Esophagus mucosa (tissue), 1 donor: ENCODE results near the gene HIPK3. TPM values are rescaled to one million over a fixed set of nuclear protein-coding genes. Genes with fewer than 3 reads are reported as not detected.
"Not testable (repeated sequence)": the region's sequence is repeated elsewhere in the genome, so short reads cannot be mapped to it uniquely, and the experiment has no call there.

Experiments used
- ATAC-seq: fragments of 200-7000 bp; cut with Tn5 transposase; one replicate; pipeline ENCODE4 v1.9.1; 2020
- total RNA-seq: library from RNA; stranded (reverse); gene quantifications from one replicate; pipeline ENCODE4 v1.2.4, GENCODE V29; 2023
- donor health status: DM: yes; HTN: yes; CAD: no.

The HIPK3 gene
- total RNA-seq, 1 donor from 2014 or later, result 61.4 TPM

GRCh38 chr11:33259869-33260268 is 2.7 kb downstream of the HIPK3 start:
- no peak for ATAC-seq

GRCh38 chr11:33261350-33261749 is 4.2 kb downstream of the HIPK3 start:
- ATAC-seq, result not testable (repeated sequence)

GRCh38 chr11:33262011-33262645 is 4.9 kb downstream of the HIPK3 start:
- no peak for ATAC-seq

- ATAC-seq, result no peak
These were observed 6.4 kb downstream of the HIPK3 start for GRCh38 chr11:33263549-33263948.

GRCh38 chr11:33264926-33265325 is 7.7 kb downstream of the HIPK3 start:
- ATAC-seq, result no peak

GRCh38 chr11:33266393-33267215 is 9.4 kb downstream of the HIPK3 start:
- no peak for ATAC-seq

GRCh38 chr11:33268945-33269540 is 11.9 kb downstream of the HIPK3 start:
- ATAC-seq, result no peak

- ATAC-seq, result no peak
These were observed 12.6 kb downstream of the HIPK3 start for GRCh38 chr11:33269822-33270221.

GRCh38 chr11:33271059-33271458 is 13.9 kb downstream of the HIPK3 start:
- no peak for ATAC-seq

- no peak for ATAC-seq
These were observed 15.3 kb downstream of the HIPK3 start for GRCh38 chr11:33272338-33273107.

- no peak for ATAC-seq
These were observed 16.5 kb downstream of the HIPK3 start for GRCh38 chr11:33273656-33274055.

- ATAC-seq, result no peak
These were observed 23.2 kb downstream of the HIPK3 start for GRCh38 chr11:33280411-33280810.

GRCh38 chr11:33281758-33282157 is 24.6 kb downstream of the HIPK3 start:
- no peak for ATAC-seq

- ATAC-seq, result no peak
These were observed 27.6 kb downstream of the HIPK3 start for GRCh38 chr11:33284818-33285217.

GRCh38 chr11:33290319-33290718 is 33.1 kb downstream of the HIPK3 start:
- ATAC-seq, result no peak

- no peak for ATAC-seq
These were observed 34.0 kb downstream of the HIPK3 start for GRCh38 chr11:33291004-33291777.

- ATAC-seq, result no peak
These were observed 35.1 kb downstream of the HIPK3 start for GRCh38 chr11:33292311-33292710.

GRCh38 chr11:33294224-33294623 is 37.0 kb downstream of the HIPK3 start:
- no peak for ATAC-seq

GRCh38 chr11:33294797-33295196 is 37.6 kb downstream of the HIPK3 start:
- ATAC-seq, result no peak

GRCh38 chr11:33296695-33297094 is 39.5 kb downstream of the HIPK3 start:
- no peak for ATAC-seq

- no peak for ATAC-seq
These were observed 46.4 kb downstream of the HIPK3 start for GRCh38 chr11:33303541-33303940.

- not testable (repeated sequence) for ATAC-seq
These were observed 49.6 kb downstream of the HIPK3 start for GRCh38 chr11:33306821-33307220.
